ENCODE results near the gene LCOR. TPM values are rescaled to one million over a fixed set of nuclear protein-coding genes. Genes with fewer than 3 reads are reported as not detected.

LCOR gene
- total RNA-seq, 1 experiment from 2014 or later = 23.9 TPM

DNA sequence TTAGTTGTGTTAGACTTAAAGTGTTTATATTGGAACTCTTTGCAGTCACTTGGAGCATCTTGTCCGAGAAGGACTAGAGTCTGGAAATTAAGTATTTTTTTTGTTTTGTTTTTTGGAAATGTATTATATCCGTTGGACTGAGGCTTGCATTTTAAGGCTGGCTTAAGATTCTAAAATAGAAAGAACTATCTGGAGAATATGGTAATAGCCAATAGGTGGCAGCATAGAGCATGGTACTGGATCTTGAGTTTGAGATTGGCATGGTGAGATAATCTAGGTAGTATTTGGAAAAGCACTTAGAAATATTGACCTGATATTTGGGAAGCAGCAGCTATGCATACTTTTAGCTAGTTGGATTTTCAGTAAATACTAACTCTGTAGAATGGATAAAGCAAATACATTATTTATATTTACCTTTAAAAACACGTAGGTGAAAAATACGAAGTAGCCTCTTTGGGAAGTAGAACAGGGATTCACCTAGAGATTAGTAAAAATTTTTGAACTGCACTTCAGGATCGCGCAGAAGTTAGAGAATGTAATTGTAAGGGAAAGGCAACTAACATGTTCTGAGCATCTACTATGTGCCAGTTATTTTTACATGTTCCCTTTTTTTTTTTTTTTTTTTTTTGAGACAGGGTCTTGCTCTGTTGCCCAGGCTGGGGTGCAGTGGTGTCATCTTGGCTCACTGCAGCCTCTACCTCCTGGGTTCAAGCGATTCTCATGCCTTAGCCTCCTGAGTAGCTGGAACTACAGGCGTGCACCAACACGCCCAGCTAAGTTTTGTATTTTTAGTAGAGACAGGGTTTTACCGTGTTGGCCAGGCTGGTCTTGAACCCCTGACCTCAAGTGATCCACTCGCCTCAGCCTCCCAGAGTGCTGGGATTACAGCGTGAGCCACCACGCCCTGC is 78.6 kb downstream of the LCOR start:
- H3K4me1 Mint-ChIP-seq = peaks cover 25% of the 10 kb centered on the region
- peaks cover 13% of the 10 kb centered on the region for H3K36me3 Mint-ChIP-seq
- no peak overlapping the region for H3K4me3 Mint-ChIP-seq
- ATAC-seq = peak; percentile 60
- no peak for DNase-seq (ENCODE audit: low spot score)
- ChIA-PET CTCF (interaction anchor here (0.7 to 1.8 kb wide), 3 partner anchors 92 to 414 kb away, joined by 4 to 7 read pairs (median 4); no protein-coding TSS in a partner anchor), POLR2A (no interaction called here)
- TF ChIP-seq, protein P1, sequence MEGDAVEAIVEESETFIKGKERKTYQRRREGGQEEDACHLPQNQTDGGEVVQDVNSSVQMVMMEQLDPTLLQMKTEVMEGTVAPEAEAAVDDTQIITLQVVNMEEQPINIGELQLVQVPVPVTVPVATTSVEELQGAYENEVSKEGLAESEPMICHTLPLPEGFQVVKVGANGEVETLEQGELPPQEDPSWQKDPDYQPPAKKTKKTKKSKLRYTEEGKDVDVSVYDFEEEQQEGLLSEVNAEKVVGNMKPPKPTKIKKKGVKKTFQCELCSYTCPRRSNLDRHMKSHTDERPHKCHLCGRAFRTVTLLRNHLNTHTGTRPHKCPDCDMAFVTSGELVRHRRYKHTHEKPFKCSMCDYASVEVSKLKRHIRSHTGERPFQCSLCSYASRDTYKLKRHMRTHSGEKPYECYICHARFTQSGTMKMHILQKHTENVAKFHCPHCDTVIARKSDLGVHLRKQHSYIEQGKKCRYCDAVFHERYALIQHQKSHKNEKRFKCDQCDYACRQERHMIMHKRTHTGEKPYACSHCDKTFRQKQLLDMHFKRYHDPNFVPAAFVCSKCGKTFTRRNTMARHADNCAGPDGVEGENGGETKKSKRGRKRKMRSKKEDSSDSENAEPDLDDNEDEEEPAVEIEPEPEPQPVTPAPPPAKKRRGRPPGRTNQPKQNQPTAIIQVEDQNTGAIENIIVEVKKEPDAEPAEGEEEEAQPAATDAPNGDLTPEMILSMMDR (IDR thresholded peaks at IDR 0.05) = peak; percentile 41
- TF ChIP-seq, protein P2, sequence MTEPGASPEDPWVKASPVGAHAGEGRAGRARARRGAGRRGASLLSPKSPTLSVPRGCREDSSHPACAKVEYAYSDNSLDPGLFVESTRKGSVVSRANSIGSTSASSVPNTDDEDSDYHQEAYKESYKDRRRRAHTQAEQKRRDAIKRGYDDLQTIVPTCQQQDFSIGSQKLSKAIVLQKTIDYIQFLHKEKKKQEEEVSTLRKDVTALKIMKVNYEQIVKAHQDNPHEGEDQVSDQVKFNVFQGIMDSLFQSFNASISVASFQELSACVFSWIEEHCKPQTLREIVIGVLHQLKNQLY (CRISPR knock-in tag; IDR thresholded peaks at IDR 0.05) = no peak
- TF ChIP-seq, protein P3, sequence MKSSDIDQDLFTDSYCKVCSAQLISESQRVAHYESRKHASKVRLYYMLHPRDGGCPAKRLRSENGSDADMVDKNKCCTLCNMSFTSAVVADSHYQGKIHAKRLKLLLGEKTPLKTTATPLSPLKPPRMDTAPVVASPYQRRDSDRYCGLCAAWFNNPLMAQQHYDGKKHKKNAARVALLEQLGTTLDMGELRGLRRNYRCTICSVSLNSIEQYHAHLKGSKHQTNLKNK (CRISPR knock-in tag; IDR thresholded peaks at IDR 0.05) = no peak
- TF ChIP-seq, protein P4, sequence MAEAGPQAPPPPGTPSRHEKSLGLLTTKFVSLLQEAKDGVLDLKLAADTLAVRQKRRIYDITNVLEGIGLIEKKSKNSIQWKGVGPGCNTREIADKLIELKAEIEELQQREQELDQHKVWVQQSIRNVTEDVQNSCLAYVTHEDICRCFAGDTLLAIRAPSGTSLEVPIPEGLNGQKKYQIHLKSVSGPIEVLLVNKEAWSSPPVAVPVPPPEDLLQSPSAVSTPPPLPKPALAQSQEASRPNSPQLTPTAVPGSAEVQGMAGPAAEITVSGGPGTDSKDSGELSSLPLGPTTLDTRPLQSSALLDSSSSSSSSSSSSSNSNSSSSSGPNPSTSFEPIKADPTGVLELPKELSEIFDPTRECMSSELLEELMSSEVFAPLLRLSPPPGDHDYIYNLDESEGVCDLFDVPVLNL (CRISPR knock-in tag; IDR thresholded peaks at IDR 0.05; ENCODE audit: borderline replicate concordance, low read depth) = no peak
- TF ChIP-seq RELA (CRISPR knock-in tag; IDR thresholded peaks at IDR 0.05; ENCODE audit: borderline replicate concordance) (no peak), ZNF121 (CRISPR knock-in tag; IDR thresholded peaks at IDR 0.05) (peak; percentile 74), NFE2L1 (CRISPR knock-in tag; IDR thresholded peaks at IDR 0.05) (no peak), ATF1 (CRISPR knock-in tag; IDR thresholded peaks at IDR 0.05) (no peak), ZNF138 (CRISPR knock-in tag; conservative IDR thresholded peaks at IDR 0.05) (no peak), MYBL2 (CRISPR knock-in tag; IDR thresholded peaks at IDR 0.05) (no peak)
- H3K27ac Mint-ChIP-seq = no peak overlapping the region
- H3K27me3 Mint-ChIP-seq (ENCODE audit: low read depth) = no peaks in the 10 kb centered on the region
- H3K9me3 Mint-ChIP-seq = peaks cover 4% of the 10 kb centered on the region

DNA sequence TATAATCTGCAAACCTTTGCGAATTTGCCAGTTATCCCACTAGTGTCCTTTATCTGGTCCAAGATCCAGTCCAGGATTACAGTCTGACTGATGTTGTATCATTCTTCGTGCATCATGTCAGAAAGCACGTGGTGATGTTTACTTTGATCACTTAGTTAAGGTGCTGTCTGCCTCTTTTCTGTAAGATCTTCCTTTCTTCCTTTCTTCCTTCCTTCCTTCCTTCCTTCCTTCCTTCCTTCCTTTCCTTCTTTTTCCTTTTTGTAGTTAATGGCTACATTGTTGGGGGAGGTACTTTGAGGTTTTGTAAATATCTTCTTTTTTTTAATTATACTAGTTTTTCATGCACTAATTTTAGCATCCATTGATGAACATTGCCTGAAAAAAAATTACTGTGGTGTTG is 80.3 kb downstream of the LCOR start:
- TF ChIP-seq ZBTB21 (CRISPR knock-in tag; IDR thresholded peaks at IDR 0.05; ENCODE audit: borderline replicate concordance) (no peak), ZNF317 (CRISPR knock-in tag; IDR thresholded peaks at IDR 0.05; ENCODE audit: borderline replicate concordance, low read depth) (no peak), IRF2 (CRISPR knock-in tag; IDR thresholded peaks at IDR 0.05; ENCODE audit: borderline replicate concordance, low read depth) (no peak), NR2C2 (CRISPR knock-in tag; IDR thresholded peaks at IDR 0.05) (no peak), ESRRA (CRISPR knock-in tag; IDR thresholded peaks at IDR 0.05; ENCODE audit: borderline replicate concordance) (no peak), RELA (CRISPR knock-in tag; IDR thresholded peaks at IDR 0.05; ENCODE audit: borderline replicate concordance) (no peak), NFATC4 (CRISPR knock-in tag; IDR thresholded peaks at IDR 0.05) (no peak), ZNF423 (CRISPR knock-in tag; IDR thresholded peaks at IDR 0.05) (no peak)
- TF ChIP-seq, protein P5, sequence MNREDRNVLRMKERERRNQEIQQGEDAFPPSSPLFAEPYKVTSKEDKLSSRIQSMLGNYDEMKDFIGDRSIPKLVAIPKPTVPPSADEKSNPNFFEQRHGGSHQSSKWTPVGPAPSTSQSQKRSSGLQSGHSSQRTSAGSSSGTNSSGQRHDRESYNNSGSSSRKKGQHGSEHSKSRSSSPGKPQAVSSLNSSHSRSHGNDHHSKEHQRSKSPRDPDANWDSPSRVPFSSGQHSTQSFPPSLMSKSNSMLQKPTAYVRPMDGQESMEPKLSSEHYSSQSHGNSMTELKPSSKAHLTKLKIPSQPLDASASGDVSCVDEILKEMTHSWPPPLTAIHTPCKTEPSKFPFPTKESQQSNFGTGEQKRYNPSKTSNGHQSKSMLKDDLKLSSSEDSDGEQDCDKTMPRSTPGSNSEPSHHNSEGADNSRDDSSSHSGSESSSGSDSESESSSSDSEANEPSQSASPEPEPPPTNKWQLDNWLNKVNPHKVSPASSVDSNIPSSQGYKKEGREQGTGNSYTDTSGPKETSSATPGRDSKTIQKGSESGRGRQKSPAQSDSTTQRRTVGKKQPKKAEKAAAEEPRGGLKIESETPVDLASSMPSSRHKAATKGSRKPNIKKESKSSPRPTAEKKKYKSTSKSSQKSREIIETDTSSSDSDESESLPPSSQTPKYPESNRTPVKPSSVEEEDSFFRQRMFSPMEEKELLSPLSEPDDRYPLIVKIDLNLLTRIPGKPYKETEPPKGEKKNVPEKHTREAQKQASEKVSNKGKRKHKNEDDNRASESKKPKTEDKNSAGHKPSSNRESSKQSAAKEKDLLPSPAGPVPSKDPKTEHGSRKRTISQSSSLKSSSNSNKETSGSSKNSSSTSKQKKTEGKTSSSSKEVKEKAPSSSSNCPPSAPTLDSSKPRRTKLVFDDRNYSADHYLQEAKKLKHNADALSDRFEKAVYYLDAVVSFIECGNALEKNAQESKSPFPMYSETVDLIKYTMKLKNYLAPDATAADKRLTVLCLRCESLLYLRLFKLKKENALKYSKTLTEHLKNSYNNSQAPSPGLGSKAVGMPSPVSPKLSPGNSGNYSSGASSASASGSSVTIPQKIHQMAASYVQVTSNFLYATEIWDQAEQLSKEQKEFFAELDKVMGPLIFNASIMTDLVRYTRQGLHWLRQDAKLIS (CRISPR knock-in tag; IDR thresholded peaks at IDR 0.05; ENCODE audit: borderline replicate concordance) = no peak
- TF ChIP-seq, protein P6, sequence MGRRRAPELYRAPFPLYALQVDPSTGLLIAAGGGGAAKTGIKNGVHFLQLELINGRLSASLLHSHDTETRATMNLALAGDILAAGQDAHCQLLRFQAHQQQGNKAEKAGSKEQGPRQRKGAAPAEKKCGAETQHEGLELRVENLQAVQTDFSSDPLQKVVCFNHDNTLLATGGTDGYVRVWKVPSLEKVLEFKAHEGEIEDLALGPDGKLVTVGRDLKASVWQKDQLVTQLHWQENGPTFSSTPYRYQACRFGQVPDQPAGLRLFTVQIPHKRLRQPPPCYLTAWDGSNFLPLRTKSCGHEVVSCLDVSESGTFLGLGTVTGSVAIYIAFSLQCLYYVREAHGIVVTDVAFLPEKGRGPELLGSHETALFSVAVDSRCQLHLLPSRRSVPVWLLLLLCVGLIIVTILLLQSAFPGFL (CRISPR knock-in tag; IDR thresholded peaks at IDR 0.05; ENCODE audit: borderline replicate concordance) = no peak
- Mint-ChIP-seq H3K27me3 (ENCODE audit: low read depth) (no peaks in the 10 kb centered on the region), H3K27ac (peak overlapping the region; percentile 67; the same call in 1 of the 2 replicates), H3K36me3 (peaks cover 13% of the 10 kb centered on the region), H3K4me3 (no peak overlapping the region), H3K4me1 (peaks cover 9% of the 10 kb centered on the region), H3K9me3 (peaks cover 4% of the 10 kb centered on the region)
- no peak for ATAC-seq
- DNase-seq (ENCODE audit: low spot score) = no peak
- POLR2A ChIA-PET = no interaction called here
- CTCF ChIA-PET = interaction anchor here (1.8 kb wide), 1 partner anchor 113 kb away, joined by 7 read pairs; no protein-coding TSS in a partner anchor
